Kidney epithelial cell (primary cell): ENCODE data around the gene APOL3. TPM values are rescaled to one million over a fixed set of nuclear protein-coding genes. Genes with fewer than 3 reads are reported as not detected.
"Not testable (repeated sequence)": the region's sequence is repeated elsewhere in the genome, so short reads cannot be mapped to it uniquely, and the experiment has no call there.

Source experiments
- DNase-seq: peaks from one replicate; pipeline ENCODE4 v3.0.0-alpha.2; 2010; ENCODE audit warnings: low read depth
- H3K27me3 ChIP-seq: 2 replicates; pipeline ENCODE4 v1.6.0; 2011; ENCODE audit warnings: low read length; ENCODE audit not compliant: control insufficient read depth, insufficient read depth
- H3K36me3 ChIP-seq: 2 replicates; pipeline ENCODE4 v1.5.1; 2011; ENCODE audit warnings: low read length; ENCODE audit not compliant: control insufficient read depth, insufficient read depth
- H3K4me3 ChIP-seq: 2 replicates; pipeline ENCODE4 v1.5.1; 2011; ENCODE audit warnings: low read depth, mild to moderate bottlenecking, control low read depth, low read length
- CTCF ChIP-seq: IDR thresholded peaks from 2 replicates; pipeline ENCODE4 v1.5.1; 2011; ENCODE audit warnings: mild to moderate bottlenecking, moderate library complexity, low read length, control low read depth, inconsistent platforms; ENCODE audit not compliant: insufficient read depth, poor library complexity, severe bottlenecking
- total RNA-seq: library from RNA; depleted of rRNA; stranded (reverse); fragments of >200 nt; gene quantifications from 2 replicates; pipeline ENCODE4 v1.2.3, GENCODE V29; 2015

Gene APOL3
- total RNA-seq, 1 donor from 2014 or later = 4.4 TPM

DNA sequence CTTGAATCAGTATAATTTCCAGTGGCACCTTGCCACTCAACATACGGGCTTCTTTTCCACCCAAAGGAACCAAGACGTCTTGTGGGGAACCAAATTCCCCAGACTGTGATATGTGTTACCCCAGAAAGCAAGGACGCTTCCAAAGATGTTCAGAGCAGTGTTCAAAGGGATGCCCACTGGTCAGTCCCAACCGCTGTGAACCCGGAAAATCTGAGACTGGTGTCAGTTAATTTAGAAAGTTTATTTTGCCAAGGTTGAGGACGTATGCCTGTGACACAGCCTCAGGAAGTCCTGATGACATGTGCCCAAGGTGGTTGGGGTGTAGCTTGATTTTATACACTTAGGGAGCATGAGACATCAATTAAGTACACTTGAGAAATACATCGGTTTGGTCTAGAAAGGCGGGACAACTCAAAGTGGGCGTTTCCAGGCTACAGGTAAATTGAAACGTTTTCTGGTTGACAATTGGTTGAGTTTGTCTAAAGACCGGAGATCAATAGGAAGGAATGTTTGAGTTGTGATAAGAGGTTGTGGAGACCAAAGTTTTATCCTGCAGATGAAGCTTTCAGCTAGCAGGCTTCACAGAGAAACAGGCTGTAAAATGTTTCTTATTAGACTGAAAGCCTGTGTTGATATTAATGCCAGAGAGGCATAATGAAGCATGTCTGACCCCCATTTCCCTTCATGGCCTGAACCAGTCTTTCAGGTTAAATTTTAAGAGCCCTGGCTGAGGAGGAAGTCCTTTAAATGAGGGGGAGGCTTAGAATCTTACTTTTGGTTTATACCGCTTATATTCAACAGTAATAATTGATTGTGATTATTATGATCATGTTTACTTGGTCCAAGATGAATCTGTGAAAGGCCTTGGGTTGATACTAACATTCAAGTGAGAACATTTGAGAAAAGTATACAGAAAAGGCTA, 6.8 kb downstream of the APOL3 start:
- DNase-seq = no peak
- no peak for TF ChIP-seq CTCF
- H3K4me3 ChIP-seq = no peak overlapping the region
- H3K27me3 ChIP-seq = no peaks in the 10 kb centered on the region
- H3K36me3 ChIP-seq = no peaks in the 10 kb centered on the region

- not testable (repeated sequence) for H3K4me3 ChIP-seq, H3K36me3 ChIP-seq, DNase-seq, H3K27me3 ChIP-seq
These were observed 7.7 kb downstream of the APOL3 start for GRCh38 chr22:36152821-36153220.

- no peaks in the 10 kb centered on the region for H3K36me3 ChIP-seq
- H3K4me3 ChIP-seq = no peak overlapping the region
- TF ChIP-seq CTCF = no peak
- no peaks in the 10 kb centered on the region for H3K27me3 ChIP-seq
- no peak for DNase-seq
These were observed 8.5 kb downstream of the APOL3 start for GRCh38 chr22:36152088-36152487.

DNA sequence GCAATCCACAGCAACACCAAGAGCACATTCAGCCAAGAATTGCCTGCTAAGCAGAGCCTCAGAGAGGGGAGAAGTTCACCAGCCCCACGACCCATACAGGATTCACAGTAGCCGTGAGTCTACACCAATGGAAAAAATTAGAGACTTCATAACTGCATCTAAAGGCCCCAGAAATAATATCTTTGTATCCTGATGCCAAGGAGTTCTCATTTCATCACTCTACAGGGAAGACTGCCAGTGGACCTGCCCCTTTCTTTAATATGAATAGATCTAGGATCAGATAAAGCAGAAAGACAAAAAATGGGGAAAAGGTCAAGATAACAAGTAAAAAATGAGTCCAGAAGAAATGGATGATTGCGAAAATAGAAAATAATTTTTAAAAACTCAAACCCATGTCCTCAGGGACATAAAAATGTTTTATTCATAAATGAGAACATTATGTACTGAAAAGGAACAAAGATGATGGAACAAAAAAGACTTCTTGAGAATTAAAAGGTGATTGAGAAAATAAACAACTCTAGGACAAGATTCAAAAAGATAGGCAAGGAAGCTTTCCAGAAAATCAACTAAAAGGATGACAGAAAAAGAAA, 9.5 kb downstream of the APOL3 start:
- no peak for TF ChIP-seq CTCF
- H3K4me3 ChIP-seq = no peak overlapping the region
- no peak for DNase-seq
- H3K36me3 ChIP-seq = no peaks in the 10 kb centered on the region
- no peaks in the 10 kb centered on the region for H3K27me3 ChIP-seq

GRCh38 chr22:36149441-36149840, 11.1 kb downstream of the APOL3 start:
- no peak for DNase-seq
- H3K4me3 ChIP-seq = no peak overlapping the region
- H3K27me3 ChIP-seq = no peaks in the 10 kb centered on the region
- no peaks in the 10 kb centered on the region for H3K36me3 ChIP-seq
- TF ChIP-seq CTCF = no peak

- H3K4me3 ChIP-seq = no peak overlapping the region
- no peak for TF ChIP-seq CTCF
- no peak for DNase-seq
- H3K27me3 ChIP-seq = peaks cover 2% of the 10 kb centered on the region
- no peaks in the 10 kb centered on the region for H3K36me3 ChIP-seq
These were observed 12.1 kb downstream of the APOL3 start for GRCh38 chr22:36148411-36148810.
